COR-L47 (cell line): ENCODE data around the gene FCGR1A.
"Not testable (repeated sequence)": the region's sequence is repeated elsewhere in the genome, so short reads cannot be mapped to it uniquely, and the experiment has no call there.

Experiments
- DNase-seq: peaks from one replicate; lab custom pipeline; 2025; lab: John Stamatoyannopoulos, UW

FCGR1A gene

GRCh38 chr1:149777084-149777483, 5.4 kb upstream of the FCGR1A start:
- DNase-seq: not testable (repeated sequence)

GRCh38 chr1:149778313-149778712, 4.2 kb upstream of the FCGR1A start:
- DNase-seq: not testable (repeated sequence)

DNA sequence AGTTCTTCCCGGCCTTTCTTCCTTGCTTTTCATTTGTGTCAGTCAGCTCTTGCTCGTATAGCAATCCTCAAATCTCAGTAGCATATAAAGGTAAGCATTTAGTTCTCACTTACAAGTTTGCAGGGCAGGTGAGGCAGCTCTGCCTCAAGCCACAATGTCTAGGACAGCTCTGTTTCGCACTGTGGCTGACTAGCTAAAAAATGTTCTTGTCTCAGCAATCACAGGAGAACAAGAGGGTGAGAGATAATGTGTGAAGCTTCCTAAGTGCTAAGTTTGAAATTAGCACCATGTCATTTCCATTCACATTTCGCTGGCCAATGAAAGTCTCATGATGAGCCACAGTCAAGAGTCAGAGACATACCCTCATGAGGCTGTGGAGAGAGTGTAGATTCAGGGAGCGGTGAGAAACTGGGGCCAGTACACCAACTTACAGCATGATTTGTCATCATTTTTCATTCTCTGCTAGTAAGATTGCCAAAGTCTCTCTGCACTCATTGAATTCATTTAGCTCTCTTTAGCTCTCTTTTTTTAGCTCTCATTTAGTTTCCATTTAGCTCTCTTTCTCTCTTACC, 995 bp upstream of the FCGR1A start:
- not testable (repeated sequence) for DNase-seq

- DNase-seq: not testable (repeated sequence)
Observed at GRCh38 chr1:149783289-149783688, 795 bp downstream of the FCGR1A start.

GRCh38 chr1:149783868-149784267, 1.4 kb downstream of the FCGR1A start:
- not testable (repeated sequence) for DNase-seq

DNA sequence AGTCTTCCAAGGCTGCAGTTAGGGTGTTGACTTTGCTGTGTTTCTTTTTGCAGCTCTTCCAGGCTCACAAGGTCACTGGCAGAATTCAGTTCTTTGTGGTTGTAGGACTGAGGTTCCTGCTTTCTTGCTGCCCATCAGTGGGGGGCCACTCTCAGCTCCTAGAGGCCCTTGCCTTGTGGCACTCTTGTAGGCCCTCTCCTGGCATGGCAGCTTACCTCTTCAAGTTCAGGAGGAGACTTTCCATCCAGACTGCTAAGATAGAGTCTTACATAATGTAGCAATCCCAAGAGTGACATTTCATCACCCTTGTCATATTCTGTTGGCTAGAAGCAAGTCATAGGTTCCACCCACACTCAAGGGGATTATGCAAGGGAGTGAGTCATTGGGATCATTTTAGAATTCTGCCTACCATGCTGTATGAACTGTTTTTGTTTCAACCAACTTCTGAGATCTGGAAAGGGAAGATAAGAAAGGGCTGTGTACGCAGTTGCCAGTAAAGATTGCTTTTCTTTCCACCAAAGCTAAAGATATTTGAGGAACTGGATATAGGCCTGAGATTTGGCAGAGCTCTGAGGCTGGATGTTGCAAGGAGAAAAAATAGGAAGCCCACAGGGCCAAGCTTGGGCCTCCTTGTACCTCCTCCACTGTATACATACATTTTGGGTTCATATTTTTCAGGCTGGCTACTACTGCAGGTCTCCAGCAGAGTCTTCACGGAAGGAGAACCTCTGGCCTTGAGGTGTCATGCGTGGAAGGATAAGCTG, 5.4 kb downstream of the FCGR1A start:
- DNase-seq: not testable (repeated sequence)

DNA sequence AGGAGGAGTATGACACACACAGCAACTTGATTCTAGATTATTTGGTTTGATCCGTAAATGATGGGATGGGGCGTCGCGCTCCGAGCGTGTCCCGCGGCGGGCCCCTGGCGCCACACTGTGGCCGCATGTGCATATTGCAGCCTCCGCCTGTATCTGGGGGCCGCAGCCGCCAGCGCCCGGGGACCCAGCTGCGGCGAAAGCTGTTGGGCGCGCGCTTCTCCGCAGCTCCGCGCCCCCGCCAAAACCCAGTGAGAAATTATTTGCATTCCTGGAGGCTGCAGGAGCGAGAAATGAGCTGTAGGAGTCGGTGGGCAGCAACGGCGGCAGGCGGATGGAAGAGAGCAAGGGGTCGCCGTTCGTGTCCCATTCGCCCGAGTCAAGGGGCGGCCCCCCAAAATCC, 10.0 kb downstream of the FCGR1A start:
- peak; percentile 24 for DNase-seq

- DNase-seq: peak; percentile 60
Observed at GRCh38 chr1:149792912-149793515, 10.5 kb downstream of the FCGR1A start.

DNA sequence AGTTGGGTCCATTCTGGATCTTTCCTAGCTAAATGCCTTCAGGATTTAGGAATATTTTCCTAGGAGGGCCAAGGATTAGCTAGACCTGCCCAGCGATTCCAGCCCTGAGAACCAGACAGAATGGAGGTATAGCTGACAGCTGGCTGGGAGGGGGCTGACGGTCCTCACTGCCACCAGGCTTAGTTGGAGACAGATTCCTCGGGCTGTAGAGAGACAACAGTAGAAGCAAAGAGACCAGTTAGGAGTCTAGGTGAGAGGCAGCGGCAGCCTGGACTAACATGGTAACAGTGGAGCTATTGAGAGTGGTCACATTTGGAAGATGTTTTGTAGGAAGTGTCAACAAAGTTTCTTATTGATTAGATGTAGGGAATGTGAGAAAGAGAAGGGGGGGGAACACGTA, 11.4 kb downstream of the FCGR1A start:
- not testable (repeated sequence) for DNase-seq

- not testable (repeated sequence) for DNase-seq
Observed at GRCh38 chr1:149801628-149802027, 19.1 kb downstream of the FCGR1A start.

- DNase-seq: not testable (repeated sequence)
Observed at GRCh38 chr1:149804417-149805080, 22.1 kb downstream of the FCGR1A start.

GRCh38 chr1:149810697-149811405, 28.4 kb downstream of the FCGR1A start:
- peak; percentile 4 for DNase-seq

GRCh38 chr1:149811514-149811889, 29.0 kb downstream of the FCGR1A start:
- not testable (repeated sequence) for DNase-seq

DNA sequence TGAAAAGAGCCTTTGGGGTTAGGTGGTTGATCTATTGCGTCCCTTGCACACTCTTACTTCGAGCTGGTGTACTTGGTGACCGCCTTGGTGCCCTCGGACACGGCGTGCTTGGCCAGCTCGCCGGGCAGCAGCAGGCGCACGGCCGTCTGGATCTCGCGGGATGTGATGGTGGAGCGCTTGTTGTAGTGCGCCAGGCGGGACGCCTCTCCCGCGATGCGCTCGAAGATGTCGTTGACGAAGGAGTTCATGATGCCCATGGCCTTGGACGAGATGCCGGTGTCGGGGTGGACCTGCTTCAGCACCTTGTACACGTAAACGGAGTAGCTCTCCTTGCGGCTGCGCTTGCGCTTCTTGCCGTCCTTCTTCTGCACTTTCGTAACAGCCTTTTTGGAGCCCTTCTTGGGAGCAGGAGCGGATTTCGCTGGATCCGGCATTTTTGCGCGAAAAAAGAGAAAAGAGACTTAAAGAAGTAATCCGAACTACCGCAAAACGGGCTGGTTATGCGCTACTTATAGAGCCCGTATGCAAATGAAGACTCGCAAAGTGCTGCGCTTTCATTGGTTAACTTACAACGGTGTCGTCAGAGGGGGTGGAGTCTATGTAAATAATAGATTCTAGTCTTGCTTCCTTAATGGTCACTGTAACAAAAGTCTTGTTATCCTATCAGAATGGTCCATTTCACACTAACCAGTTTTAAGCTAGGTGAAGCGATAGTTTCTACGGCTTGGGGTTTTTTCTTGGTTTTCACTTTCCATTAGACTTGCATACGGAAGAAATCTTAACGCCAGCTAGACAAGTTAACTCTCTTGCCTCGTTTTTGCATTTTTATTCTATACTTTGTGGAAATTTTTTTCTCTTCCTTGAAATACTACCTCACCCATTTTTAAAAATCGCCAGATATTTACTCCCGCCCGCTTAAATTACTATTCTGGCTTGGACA, 29.7 kb downstream of the FCGR1A start:
- peak; percentile 89 for DNase-seq

DNA sequence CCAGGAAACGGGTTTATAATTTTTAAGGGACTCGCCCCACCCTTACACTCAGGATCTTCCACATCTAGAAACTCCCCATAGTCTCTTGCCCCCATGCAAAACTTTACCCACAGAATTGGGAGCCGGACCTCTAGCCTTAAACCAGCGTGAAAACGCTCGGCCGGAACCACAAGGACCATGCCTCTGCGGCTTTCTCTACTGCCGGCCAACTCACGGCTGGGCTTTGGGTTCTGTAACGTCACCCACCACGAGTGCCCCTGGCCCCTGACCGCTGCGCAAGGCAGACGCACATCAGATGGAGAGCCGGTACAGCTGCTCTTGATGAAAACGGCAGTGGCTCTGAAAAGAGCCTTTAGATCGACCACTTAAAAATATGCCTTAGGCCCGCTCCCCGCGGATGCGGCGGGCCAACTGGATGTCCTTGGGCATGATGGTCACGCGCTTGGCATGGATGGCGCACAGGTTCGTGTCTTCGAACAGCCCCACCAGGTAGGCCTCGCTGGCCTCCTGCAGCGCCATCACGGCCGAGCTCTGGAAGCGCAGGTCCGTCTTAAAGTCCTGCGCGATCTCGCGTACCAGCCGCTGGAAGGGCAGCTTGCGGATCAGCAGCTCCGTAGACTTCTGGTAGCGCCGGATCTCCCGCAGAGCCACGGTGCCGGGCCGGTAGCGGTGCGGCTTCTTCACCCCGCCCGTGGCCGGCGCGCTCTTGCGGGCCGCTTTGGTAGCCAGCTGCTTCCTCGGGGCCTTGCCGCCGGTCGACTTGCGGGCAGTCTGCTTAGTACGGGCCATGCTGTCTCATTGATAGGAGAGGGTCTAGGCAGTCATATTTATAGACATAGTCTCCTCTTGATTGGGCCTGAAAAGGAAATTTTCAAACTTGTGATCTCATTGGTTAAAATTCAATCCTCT, 30.7 kb downstream of the FCGR1A start:
- DNase-seq: peak; percentile 61

- DNase-seq: not testable (repeated sequence)
Observed at GRCh38 chr1:149820387-149820786, 37.9 kb downstream of the FCGR1A start.

DNA sequence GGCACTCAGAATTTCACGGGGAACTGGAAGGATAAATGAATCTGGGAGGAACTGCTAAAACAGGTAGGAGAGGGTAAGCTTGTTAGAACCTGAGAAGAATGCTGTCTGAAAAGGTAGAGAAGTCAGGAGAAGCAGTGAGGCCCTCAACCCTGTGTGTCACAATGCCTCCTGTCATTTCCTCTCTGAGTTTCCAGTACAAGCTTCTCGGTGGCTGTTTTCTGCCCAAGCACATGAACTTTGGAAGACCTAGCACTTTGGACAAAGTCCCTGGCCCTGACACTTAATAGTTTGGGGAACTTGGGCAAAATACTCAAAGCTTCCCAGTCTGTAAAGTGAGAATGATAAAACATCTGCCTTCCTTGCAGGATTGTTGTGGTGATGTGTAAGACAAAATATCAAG, 44.1 kb downstream of the FCGR1A start:
- DNase-seq: not testable (repeated sequence)

GRCh38 chr1:149831764-149832315, 49.3 kb downstream of the FCGR1A start:
- not testable (repeated sequence) for DNase-seq
